Memory B cell (primary cell): Measurements from ENCODE around the gene GALNTL6.
A peak's percentile ranks its signal among the peaks of the same experiment; 100 is the strongest.

Experiments
- ATAC-seq: fragments of 150-1000 bp; cut with Tn5 transposase; 2 replicates; pipeline ENCODE4 v1.10.0; 2021; ENCODE audit warnings: low read depth, mild to moderate bottlenecking, moderate library complexity
- DNase-seq, 2 donors: peaks; one replicate each; pipeline ENCODE4 v3.0.0; 2022; ENCODE audit warnings: low spot score in 2 of 2
- H3K27ac Mint-ChIP-seq: one replicate; pipeline ENCODE4 v1.8.0; 2022; ENCODE audit warnings: mild to moderate bottlenecking, moderate library complexity, mixed read lengths
- H3K27me3 Mint-ChIP-seq: one replicate; pipeline ENCODE4 v1.8.0; 2022; ENCODE audit warnings: mixed read lengths
- H3K36me3 Mint-ChIP-seq: one replicate; pipeline ENCODE4 v1.8.0; 2022; ENCODE audit warnings: mild to moderate bottlenecking, mixed read lengths
- H3K4me1 Mint-ChIP-seq: one replicate; pipeline ENCODE4 v1.8.0; 2022; ENCODE audit warnings: mixed read lengths
- H3K4me3 Mint-ChIP-seq: one replicate; pipeline ENCODE4 v1.8.0; 2022; ENCODE audit warnings: mild to moderate bottlenecking, moderate library complexity, mixed read lengths
- H3K9me3 Mint-ChIP-seq: one replicate; pipeline ENCODE4 v1.8.0; 2022; ENCODE audit warnings: mixed read lengths

GALNTL6 gene

DNA sequence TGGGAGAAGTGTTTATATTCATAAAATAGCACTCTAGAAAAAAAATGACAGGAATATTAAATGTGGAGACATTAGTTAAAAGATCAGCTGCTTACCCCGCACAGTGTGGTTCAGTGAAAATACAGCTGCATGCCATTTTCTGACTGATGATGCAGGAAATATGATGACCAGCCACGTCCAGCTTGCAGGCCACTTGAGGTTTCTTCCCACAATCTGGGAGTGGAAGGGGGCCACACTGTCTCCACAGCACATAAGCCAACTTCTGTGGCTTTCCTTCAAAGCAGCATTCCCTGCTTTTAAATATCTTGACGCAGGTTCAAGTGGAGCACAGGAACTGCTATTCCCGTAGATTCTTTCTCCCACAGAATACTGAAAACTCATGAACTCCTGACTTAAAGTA lies 1182.0 kb downstream of the GALNTL6 start:
- Mint-ChIP-seq H3K4me3 (no peak overlapping the region), H3K27me3 (peaks cover 7% of the 10 kb centered on the region), H3K9me3 (no peaks in the 10 kb centered on the region), H3K27ac (no peak overlapping the region), H3K36me3 (no peaks in the 10 kb centered on the region), H3K4me1 (no peaks in the 10 kb centered on the region)
- no peak for ATAC-seq
- no peak for DNase-seq

DNA sequence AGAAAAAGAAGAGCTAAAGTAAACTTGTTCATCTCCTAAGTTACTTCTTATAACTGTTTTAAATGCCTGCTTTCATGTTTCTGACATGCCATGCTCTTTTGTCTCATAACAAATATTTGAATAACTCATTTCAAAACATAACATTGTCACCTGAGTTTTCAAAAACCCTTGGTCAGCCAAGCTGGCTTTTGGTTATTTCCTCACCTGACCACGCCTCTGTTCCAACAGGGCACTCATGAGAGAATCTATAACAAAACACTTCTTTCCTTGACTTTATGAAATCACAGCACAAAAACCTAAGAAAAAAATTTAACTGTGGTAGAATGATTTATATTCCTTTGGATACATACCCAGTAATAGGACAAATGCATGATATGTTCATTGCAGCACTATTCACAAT lies 1182.5 kb downstream of the GALNTL6 start:
- H3K27me3 Mint-ChIP-seq, result peaks cover 7% of the 10 kb centered on the region
- H3K4me1 Mint-ChIP-seq, result no peaks in the 10 kb centered on the region
- ATAC-seq, result no peak
- no peak for DNase-seq
- no peaks in the 10 kb centered on the region for H3K9me3 Mint-ChIP-seq
- H3K27ac Mint-ChIP-seq, result no peak overlapping the region
- H3K36me3 Mint-ChIP-seq, result no peaks in the 10 kb centered on the region
- H3K4me3 Mint-ChIP-seq, result no peak overlapping the region

DNA sequence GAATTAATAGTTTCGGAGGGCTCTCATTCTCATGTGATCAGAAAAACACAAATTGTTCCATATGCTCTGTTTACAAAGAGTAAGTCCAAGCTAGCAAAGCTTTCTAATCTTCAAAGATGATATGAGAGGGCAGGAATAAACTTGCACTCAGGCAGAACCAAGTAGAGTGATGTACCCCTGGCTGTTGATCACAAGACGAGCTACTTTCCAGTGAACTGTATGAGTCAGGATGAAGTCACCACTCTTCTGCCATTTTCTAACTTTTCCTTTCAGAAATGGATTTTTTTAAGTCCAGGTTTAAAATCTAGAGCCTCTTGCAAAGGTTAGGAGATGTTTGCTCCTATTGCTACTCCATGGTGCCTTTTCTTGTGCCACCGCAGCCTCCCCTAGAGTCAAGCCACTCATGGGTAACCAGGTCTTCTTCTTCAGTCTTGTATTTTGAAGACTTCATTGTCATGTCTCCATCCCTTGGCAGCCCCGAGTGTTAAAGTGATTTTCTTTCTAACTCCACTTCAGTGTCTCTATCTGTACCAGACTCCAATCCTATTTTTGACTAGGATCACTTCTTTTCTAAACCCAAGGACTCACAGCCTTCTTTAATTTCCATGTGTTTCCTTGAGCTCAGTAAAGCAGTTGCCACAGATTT lies 1183.5 kb downstream of the GALNTL6 start:
- peaks cover 7% of the 10 kb centered on the region for H3K27me3 Mint-ChIP-seq
- ATAC-seq (no peak), DNase-seq (no peak)
- no peaks in the 10 kb centered on the region for H3K4me1 Mint-ChIP-seq
- H3K36me3 Mint-ChIP-seq, result no peaks in the 10 kb centered on the region
- H3K4me3 Mint-ChIP-seq, result no peak overlapping the region
- H3K9me3 Mint-ChIP-seq, result no peaks in the 10 kb centered on the region
- H3K27ac Mint-ChIP-seq, result no peak overlapping the region

DNA sequence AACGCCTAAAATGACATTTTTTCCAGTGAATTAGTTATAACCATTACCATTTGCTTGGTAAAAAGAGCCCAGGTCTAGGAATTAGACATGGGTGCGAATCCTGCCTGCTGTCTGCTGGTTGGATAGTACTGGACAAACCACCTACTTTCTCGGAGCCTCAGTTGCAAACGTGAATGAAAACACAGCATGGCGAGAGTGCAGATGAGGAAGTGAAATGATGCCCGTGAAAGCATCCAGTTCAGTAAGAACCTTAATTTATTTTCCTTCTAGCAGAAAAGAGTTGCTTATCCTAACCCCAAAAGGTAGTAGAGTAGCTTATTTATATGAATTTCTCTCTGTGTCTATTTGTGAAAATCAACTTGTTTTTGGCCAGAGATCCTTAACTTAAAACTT lies 1184.0 kb downstream of the GALNTL6 start:
- Mint-ChIP-seq H3K4me1 (no peaks in the 10 kb centered on the region), H3K9me3 (no peaks in the 10 kb centered on the region), H3K27me3 (peaks cover 7% of the 10 kb centered on the region), H3K27ac (no peak overlapping the region), H3K4me3 (no peak overlapping the region), H3K36me3 (no peaks in the 10 kb centered on the region)
- ATAC-seq, result no peak
- DNase-seq, result no peak

DNA sequence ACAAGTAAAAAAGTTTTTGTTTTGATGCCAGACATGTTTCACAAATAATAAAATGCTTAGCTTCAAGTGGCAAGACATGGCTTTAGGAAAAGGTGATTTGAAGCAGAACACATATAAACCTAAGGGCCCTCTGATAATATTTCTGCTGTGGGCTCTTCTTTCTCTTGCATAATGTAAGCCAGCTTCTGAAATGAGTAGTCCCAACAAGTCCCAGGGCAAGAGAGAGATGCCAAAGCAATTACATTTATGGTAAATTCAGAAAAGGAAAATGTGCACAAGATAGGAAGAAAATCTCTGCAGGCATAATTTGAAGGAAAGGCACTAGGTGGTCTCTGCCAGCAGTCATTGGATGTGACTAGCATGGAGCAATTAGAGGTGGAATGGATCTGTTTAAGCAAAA lies 1184.7 kb downstream of the GALNTL6 start:
- no peak for DNase-seq
- no peak for ATAC-seq
- H3K36me3 Mint-ChIP-seq, result no peaks in the 10 kb centered on the region
- no peaks in the 10 kb centered on the region for H3K4me1 Mint-ChIP-seq
- H3K4me3 Mint-ChIP-seq, result no peak overlapping the region
- H3K9me3 Mint-ChIP-seq, result no peaks in the 10 kb centered on the region
- H3K27ac Mint-ChIP-seq, result no peak overlapping the region
- peaks cover 7% of the 10 kb centered on the region for H3K27me3 Mint-ChIP-seq

DNA sequence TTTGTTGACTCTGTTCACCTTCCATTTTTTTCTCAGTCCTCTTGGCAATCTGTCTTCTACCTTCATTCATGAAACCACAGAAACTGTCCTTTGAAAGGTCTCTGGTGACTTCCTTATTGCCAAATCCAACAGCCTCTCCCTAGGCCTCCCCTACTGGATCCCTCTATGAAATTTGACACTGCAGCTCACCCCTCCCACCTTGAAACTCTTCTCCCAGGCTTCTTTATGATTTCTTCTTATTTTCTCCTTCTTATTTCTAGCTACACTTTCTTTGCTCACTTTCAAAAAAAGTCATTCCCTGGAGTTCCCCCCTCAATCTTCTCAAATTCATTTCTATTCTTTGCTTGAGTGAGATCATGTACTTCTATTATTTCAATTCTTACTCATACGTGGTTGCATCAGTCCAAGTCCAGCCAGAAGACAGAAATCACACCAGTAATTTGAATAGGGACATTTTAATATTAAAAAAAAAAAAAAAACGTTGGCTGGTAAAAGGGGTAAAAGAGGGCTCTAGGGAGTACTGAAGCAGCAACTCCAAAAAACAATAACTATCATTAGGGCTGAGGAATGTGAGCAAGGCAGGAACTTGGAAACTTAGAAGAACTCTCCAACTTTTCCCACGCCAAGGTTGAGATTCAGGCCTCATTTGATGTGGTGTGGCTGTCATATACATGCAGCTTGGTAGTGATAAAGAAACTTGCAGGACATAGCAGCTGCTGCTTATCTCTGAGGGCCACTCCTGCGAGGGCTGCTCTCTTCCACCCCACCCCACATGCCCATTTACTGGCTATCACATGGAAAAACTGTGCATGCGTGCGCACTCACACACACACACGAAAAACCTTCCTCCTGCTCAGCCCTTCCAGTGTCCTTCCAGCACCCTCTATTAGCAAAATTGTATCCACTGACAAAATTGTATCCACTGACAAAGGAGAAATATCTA lies 1185.6 kb downstream of the GALNTL6 start:
- Mint-ChIP-seq H3K9me3 (no peaks in the 10 kb centered on the region), H3K36me3 (no peaks in the 10 kb centered on the region), H3K4me1 (no peaks in the 10 kb centered on the region), H3K27ac (no peak overlapping the region), H3K27me3 (peaks cover 7% of the 10 kb centered on the region), H3K4me3 (no peak overlapping the region)
- no peak for DNase-seq
- no peak for ATAC-seq

DNA sequence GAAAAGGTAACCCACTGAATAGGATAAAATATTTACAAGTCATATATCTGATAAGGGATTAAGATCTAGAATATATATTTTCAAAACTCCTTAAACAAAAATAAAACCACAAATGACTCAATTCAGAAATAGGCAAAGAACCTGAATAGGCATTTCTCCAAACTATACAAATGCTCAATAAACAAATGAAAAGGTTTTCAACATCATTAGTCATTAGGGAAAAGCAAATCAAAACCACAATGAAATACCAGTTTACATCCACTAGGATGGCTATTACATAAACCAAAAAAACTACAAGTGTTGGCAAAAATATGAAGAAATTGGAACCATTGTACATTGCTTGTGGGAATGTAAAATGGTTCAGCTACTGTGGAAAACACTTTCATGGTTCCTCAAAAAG lies 1188.4 kb downstream of the GALNTL6 start:
- Mint-ChIP-seq H3K9me3 (no peaks in the 10 kb centered on the region), H3K27me3 (peaks cover 3% of the 10 kb centered on the region), H3K27ac (no peak overlapping the region), H3K36me3 (no peaks in the 10 kb centered on the region), H3K4me3 (no peak overlapping the region), H3K4me1 (no peaks in the 10 kb centered on the region)
- DNase-seq, result no peak
- ATAC-seq, result no peak

DNA sequence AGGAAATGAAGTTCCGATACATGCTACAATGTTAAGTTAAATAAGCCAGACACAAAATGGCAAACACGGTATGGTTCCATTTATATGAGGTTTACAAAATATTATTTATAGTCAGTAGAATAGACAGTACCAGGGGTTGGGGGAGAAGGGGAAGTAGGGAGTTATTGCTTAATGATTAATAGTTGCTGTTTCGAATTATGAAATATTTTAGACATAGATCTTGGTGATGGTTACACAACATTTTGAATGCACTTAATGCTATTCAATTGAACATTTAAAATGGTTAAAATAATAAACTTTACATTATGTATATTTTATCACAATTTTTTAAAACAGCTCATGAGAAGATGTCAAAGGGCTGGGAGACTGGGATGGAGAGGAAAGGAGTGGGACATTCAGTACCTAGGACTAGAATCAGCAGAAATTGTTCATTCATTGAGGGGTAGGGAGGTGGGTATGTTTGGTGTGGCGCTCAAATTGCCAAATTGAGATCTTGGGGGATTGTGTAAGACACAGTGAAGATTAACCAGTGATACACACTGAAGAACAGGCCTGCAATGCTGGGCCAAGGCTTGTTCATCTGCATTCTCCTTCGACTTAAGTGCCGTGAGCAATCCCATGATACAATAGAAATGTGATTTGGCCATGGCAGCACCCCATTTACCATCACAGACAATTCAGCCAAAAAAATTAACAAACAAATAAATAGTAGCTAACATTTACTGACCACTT lies 1189.8 kb downstream of the GALNTL6 start:
- Mint-ChIP-seq H3K4me3 (no peak overlapping the region), H3K9me3 (no peaks in the 10 kb centered on the region), H3K27me3 (peaks cover under 1% of the 10 kb centered on the region), H3K4me1 (no peaks in the 10 kb centered on the region), H3K36me3 (no peaks in the 10 kb centered on the region), H3K27ac (no peak overlapping the region)
- DNase-seq (no peak), ATAC-seq (no peak)

DNA sequence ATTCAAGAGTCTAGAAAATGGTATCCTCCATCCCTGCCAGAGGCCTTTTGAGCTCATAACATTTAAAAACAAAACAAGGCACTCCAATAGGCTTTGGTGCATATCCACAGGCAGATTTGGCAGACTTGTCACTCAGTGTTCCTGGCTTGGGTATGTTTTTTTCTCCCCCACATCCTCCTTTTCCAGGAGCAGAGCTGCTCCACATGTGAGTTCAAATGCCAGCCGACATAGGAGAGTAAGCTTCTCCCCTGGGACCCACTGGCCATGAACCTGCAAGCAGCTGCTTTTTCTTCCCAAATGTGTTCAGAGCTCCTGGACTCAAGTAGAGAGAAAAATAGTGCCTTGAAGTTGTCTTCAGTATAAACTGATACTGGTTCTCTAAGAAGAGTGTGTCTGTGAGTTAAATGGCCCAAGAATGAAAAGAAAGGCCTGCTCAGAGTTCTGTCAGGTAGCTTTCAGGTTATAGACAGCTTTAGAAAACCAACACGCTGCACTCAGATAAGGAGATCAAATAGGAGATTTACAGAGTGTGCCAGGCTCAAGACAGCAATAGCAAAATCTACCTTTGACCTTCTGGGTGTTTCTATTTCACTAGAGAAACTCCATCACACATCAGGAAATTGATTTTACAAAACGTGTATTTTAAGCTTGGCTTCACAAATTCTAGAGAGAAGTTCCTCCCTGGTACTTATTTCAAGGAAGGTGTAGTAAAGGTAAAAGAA lies 1192.9 kb downstream of the GALNTL6 start:
- no peaks in the 10 kb centered on the region for H3K4me1 Mint-ChIP-seq
- no peak overlapping the region for H3K27ac Mint-ChIP-seq
- peaks cover 3% of the 10 kb centered on the region for H3K27me3 Mint-ChIP-seq
- H3K4me3 Mint-ChIP-seq, result no peak overlapping the region
- no peaks in the 10 kb centered on the region for H3K36me3 Mint-ChIP-seq
- no peak for DNase-seq
- no peaks in the 10 kb centered on the region for H3K9me3 Mint-ChIP-seq
- ATAC-seq, result no peak

DNA sequence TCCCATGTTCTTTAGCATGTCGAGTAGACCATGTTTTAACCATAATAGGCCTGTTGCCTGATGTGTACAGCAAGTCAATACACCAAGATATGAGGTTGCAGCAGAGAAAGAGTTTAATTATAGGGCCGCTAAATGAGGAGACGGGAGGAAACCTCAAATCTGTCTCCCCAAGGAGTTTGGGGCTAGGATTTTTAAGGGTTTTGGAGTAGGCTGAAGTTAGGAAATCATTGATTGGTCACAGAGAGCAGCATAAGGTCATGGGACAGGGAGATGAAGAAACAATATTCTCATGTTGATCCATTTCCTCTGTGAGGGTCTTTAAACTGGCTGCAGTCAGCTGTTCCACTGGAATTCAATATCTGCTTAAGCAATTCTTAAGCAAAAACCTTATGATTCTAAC lies 1195.2 kb downstream of the GALNTL6 start:
- Mint-ChIP-seq H3K27me3 (peaks cover 3% of the 10 kb centered on the region), H3K4me3 (no peak overlapping the region), H3K36me3 (no peaks in the 10 kb centered on the region), H3K9me3 (no peaks in the 10 kb centered on the region), H3K4me1 (no peaks in the 10 kb centered on the region), H3K27ac (no peak overlapping the region)
- DNase-seq (no peak), ATAC-seq (no peak)

DNA sequence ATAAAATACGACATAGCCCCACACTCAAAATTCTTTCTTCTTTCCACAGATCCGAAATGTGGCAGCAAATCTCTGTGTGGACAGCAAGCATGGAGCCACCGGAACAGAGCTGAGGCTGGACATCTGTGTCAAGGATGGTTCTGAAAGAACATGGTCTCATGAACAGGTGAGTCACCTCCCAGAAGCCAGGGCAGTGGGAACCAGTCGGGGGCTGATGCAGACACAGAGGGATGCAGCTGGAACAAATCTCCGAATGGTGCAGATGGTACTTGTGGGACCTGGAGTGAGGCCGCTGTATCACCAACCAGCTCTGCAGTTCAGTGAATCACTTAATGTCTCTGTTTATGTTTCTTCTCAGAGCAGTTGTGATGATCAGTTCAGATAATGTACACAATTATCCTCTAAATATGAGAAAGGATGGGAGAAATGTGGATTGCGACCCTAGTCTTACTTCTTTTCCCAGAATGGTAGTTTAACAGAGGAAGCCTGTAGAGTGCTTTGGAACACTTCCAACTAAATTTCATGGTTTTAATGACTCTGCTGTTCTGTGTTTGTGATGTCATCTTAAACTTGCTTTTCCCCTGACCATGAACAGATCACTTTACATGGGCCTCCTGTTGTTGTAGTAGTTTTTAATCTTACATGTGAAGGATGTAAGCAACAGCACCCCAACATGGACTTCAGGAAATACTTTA lies 1196.1 kb downstream of the GALNTL6 start:
- ATAC-seq, result no peak
- Mint-ChIP-seq H3K4me3 (no peak overlapping the region), H3K4me1 (no peaks in the 10 kb centered on the region), H3K27me3 (peaks cover 3% of the 10 kb centered on the region), H3K27ac (no peak overlapping the region), H3K9me3 (no peaks in the 10 kb centered on the region), H3K36me3 (no peaks in the 10 kb centered on the region)
- DNase-seq, result no peak

DNA sequence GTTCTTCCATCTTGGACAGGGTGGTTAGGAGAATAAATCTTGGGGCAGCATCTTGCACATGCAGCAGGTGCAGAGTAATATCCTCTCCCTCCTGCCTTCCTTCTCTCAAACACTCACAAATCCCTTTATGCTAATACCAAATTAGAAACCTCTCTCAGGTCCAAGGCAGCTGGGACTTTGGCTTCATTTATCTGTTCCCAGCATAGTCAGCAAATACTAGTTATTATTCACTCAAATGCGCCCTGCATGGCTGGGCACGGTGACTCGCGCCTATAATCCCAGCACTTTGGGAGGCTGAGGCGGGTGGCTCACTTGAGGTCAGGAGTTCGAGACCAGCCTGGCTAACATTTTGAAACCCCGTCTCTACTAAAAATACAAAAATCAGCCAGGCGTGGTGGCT lies 1199.4 kb downstream of the GALNTL6 start:
- Mint-ChIP-seq H3K36me3 (no peaks in the 10 kb centered on the region), H3K4me3 (no peak overlapping the region), H3K27ac (no peak overlapping the region), H3K27me3 (peaks cover 3% of the 10 kb centered on the region), H3K9me3 (no peaks in the 10 kb centered on the region), H3K4me1 (no peaks in the 10 kb centered on the region)
- DNase-seq (no peak), ATAC-seq (no peak)

DNA sequence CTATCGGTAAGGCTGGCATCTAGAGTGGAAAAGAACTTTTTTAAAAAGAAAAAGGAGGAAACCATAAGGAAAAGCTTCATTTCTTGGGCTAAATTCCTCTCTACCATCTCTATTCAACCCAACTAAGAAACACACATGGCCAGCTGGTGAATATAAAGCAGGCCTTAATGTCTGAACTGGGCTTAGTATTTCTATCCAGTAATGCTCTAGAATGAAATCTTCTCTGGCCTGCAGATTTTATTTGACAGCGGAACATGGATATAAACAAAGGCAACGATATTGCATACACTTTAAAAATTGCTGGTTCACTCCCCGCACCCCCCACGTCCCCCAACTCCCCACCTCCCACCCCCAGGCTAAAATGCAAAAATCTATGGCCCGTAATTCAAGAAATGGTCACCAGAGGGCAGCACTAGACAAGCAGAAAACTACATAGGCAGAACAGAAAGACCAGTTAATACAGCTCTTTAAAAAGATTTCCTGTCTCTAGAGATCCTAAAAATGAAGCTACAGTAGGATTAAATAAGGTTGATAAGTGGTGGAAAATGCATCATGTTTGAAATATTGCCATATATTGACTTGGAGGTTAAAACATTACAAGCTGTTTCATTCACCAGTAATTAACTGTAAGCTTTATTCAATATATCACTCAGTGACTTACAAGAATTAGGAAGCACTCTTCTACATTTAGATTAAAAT lies 1200.2 kb downstream of the GALNTL6 start:
- H3K36me3 Mint-ChIP-seq, result no peaks in the 10 kb centered on the region
- ATAC-seq (peak; percentile 46), DNase-seq (peak; percentile 60 to 66)
- H3K27me3 Mint-ChIP-seq, result peaks cover 4% of the 10 kb centered on the region
- no peaks in the 10 kb centered on the region for H3K4me1 Mint-ChIP-seq
- no peak overlapping the region for H3K4me3 Mint-ChIP-seq
- H3K9me3 Mint-ChIP-seq, result no peaks in the 10 kb centered on the region
- no peak overlapping the region for H3K27ac Mint-ChIP-seq
